ENCODE results near the gene ATG16L2.

DNA sequence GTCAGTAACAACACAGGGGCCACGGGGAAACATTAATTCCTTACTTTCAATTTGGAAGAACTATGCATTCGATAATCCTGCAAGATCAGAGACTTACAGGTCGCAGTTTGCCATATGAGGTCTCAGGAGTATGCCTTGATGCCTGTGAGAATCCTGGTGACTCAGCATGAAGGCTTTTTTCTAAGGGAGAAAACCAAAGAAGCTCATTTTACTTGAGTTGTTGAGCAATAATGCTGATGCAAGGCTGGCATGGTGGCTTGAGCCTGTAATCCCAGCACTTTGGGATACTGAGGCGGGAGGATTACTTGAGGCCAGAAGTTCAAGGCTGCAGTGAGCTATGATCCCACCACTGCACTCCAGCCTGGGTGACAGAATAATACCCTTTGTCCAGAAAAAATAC lies 26.6 kb downstream of the ATG16L2 start:
- TF ChIP-seq CTCF (conservative IDR thresholded peaks at IDR 0.05) (no peak), EZH2 (IDR thresholded peaks at IDR 0.05; ENCODE audit: low read depth) (no peak)
